Measurements from ENCODE around the gene SLC26A5.

DNA sequence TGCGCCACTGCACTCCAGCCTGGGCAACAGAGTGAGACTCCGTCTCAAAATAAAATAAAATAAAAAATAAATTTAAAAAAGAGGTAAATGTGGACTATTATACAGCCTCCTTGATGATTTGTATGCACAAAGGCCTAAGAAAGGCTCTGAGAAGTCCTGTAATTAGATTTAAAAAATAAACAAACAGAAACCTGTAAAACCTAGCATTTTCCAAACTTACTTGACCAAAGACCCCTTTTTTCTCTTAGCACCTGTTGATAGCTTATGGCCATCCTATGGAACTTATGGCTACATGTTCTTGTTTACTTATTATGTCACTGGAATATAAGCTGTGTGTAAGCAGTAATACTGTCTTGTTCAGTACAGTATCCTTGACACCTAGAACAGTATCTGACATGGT, 107.1 kb downstream of the SLC26A5 start:
- TF ChIP-seq POLR2AphosphoS5 (IDR thresholded peaks at IDR 0.05; ENCODE audit: low read depth, low read length) = no peak
- no peak for TF ChIP-seq TAF1 (IDR thresholded peaks at IDR 0.05; ENCODE audit: borderline replicate concordance, insufficient read depth, low read length)
- TF ChIP-seq, protein P1, sequence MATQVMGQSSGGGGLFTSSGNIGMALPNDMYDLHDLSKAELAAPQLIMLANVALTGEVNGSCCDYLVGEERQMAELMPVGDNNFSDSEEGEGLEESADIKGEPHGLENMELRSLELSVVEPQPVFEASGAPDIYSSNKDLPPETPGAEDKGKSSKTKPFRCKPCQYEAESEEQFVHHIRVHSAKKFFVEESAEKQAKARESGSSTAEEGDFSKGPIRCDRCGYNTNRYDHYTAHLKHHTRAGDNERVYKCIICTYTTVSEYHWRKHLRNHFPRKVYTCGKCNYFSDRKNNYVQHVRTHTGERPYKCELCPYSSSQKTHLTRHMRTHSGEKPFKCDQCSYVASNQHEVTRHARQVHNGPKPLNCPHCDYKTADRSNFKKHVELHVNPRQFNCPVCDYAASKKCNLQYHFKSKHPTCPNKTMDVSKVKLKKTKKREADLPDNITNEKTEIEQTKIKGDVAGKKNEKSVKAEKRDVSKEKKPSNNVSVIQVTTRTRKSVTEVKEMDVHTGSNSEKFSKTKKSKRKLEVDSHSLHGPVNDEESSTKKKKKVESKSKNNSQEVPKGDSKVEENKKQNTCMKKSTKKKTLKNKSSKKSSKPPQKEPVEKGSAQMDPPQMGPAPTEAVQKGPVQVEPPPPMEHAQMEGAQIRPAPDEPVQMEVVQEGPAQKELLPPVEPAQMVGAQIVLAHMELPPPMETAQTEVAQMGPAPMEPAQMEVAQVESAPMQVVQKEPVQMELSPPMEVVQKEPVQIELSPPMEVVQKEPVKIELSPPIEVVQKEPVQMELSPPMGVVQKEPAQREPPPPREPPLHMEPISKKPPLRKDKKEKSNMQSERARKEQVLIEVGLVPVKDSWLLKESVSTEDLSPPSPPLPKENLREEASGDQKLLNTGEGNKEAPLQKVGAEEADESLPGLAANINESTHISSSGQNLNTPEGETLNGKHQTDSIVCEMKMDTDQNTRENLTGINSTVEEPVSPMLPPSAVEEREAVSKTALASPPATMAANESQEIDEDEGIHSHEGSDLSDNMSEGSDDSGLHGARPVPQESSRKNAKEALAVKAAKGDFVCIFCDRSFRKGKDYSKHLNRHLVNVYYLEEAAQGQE (IDR thresholded peaks at IDR 0.05; ENCODE audit: insufficient read depth in 1 of 2, low read depth in 2 of 2, low read length in 2 of 2) = no peak
- TF ChIP-seq SIN3A (IDR thresholded peaks at IDR 0.05; ENCODE audit: borderline replicate concordance, insufficient read depth, low read length) = no peak

All from PFSK-1 (cell line).